Measurements from ENCODE around the gene BTBD3.

The BTBD3 gene

DNA sequence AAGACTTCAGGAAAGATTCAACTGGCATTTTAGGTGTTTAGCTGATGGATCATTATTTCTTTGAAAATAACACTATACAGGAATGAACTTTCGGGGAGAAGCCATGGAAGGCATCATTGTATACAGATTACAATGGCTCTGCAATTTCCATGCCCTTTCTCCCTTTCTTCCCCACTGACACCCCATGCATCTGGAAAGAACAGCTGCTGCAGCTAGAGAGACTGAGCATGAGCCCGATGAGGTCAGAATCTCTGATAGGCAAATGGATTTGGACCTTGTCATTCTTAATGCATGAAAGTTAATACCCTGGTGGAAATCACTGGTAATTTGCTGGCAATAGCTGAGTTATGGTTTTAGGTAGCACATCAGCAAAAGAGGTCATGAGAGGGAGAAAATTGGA lies 54.8 kb downstream of the BTBD3 start:
- no peak for DNase-seq

Data from CD4-positive, alpha-beta T cell treated with Interleukin-10 for 1 hour (primary cell).